HG03196 (cell line): Measurements from ENCODE around the gene CCDC137.

Experiments
- ATAC-seq: cut with Tn5 transposase; IDR thresholded peaks from one replicate; pipeline ENCODE4 v1.9.1; 2021; ENCODE audit not compliant: unreplicated experiment

The CCDC137 gene

DNA sequence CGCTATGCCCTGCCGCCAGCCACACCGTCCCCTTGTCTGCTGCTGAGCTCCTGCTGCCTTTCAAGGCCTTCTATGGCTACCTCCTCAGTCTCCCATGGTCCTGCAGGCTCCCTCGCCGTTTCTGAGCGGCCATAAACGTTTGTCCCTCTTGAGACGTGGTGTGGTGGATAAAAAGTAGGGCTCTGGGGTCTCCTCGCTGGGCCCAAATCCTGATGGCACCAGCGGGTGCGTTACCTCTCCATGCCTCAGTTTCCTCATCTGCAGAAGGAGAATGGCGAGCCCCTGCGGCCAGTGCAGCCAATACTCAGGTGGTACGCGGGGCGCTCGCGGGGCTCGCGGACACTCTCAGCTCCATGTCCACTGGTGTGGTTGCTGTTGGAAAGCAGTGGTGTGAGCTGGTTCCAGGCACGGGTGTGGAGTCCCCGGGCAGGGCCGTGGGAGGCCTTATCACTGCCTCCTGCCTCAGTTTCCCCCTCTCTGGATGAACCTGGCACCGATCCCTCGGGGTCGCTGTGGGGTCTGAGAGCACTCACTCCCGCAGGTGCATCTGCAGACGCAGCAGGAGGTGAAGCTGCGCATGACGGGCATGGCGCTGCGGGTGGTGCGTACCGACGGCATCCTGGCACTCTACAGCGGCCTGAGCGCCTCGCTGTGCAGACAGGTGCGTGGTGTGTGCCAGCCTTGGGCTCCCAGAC, 48.0 kb downstream of the CCDC137 start:
- ATAC-seq, result no peak

- ATAC-seq, result no peak
Observed at GRCh38 chr17:81715107-81715871, 48.8 kb downstream of the CCDC137 start.

DNA sequence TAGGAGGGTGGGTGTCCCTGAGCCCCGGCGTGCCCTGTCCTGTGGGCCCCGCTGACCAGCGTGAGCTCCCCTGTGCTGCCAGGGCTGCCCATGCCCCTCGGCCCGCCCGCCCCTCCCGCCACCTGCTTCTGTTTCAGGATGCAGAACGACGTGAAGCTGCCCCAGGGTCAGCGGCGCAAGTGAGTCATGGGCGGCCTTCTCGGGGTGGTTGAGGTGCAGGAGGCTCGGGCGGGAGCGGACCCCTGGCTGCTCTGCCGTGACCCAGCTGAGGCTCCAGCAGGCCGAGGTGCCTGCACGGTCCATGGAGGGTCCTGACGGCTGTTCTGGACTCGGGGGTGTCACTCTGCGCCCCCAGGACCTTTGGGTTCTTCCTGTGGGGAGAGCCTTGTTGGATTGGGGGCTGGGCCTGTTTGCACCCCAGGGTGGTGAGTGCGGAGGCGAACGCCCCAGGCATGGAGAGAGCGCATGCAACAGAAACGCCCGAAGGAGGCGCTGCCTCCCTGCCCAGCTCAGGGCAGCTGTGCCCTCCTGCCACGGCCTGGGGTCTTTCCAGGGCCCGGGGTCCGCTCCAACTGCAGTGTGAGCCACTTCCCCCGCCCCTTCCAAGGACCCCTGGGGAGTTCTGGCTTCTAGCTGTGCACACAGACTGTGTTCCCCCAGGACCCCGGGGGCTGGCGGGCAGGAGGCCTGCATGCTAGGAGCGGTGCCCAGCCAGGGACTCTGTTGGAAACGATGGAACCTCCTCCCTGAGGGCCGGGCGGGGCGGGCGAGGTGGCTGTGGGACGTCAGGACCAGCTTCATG, 49.5 kb downstream of the CCDC137 start:
- no peak for ATAC-seq

GRCh38 chr17:81716674-81716996, 50.1 kb downstream of the CCDC137 start:
- no peak for ATAC-seq

GRCh38 chr17:81717049-81717765, 50.7 kb downstream of the CCDC137 start:
- no peak for ATAC-seq

DNA sequence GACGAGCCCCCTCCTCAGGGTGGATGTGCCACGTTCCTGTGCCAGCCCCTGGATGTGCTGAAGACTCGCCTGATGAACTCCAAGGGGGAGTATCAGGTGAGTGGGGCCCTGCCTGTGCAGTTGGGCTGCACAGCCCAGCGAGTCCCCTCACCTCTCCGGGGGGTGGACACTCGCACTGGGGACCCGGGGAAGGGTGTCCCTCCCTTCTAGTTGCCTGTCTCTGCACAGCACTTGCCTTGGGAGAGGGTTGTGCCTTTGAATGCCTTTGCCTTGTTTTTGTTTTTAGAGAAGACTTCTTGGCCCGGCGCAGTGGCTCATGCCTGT, 51.2 kb downstream of the CCDC137 start:
- no peak for ATAC-seq

GRCh38 chr17:81719410-81720266, 53.1 kb downstream of the CCDC137 start:
- no peak for ATAC-seq

DNA sequence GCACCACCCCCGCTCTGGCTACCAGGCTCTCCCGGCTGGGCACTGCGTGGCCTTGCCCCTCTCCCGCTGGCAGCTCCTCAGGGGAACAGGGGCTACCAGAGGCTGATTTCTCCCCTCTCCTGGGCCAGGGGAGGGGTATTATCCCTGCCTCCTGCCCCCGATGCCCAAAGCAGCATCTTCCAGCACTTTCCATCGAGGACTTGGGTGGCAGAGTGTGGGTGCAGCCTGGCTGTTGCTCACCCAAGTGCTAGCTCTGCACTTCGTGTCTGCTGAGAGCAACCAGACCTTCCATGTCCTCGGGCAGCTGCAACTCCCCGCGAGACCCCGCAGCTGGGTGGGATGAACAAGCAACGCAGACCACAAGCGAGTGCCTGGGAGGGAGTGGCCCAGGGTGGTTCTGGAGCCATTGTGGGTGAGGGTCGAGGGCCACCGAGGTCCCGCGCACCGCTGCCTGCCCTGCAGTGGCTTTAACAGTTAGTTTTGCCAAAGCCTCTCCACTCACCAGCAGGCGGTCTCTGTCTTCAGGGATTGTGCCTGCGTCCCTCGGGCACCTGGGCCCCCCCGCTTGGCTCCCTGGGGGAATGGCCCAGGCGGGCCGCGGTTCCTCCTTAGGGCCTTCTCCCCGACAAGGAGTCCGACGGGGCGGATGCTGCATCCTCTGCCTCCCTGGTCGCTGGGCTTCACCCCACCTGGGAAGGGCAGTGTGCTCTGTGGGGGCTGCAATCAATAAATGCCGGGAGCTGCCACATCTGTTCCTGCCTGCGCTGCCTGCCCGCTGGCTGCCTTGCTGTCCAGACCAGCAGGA, 53.9 kb downstream of the CCDC137 start:
- ATAC-seq, result no peak

- no peak for ATAC-seq
Observed at GRCh38 chr17:81722184-81723120, 55.9 kb downstream of the CCDC137 start.
